Activated naive CD4-positive, alpha-beta T cell treated with anti-CD3 and anti-CD28 coated beads, Interleukin-2, amount 50 U/mL, for 24 hours (primary cell): ENCODE results near the gene SLAMF1.

Experiments
- H3K27ac Mint-ChIP-seq: one replicate; pipeline ENCODE4 v1.8.0; 2021; ENCODE audit warnings: mild to moderate bottlenecking, mixed read lengths
- H3K27me3 Mint-ChIP-seq: one replicate; pipeline ENCODE4 v1.8.0; 2021; ENCODE audit warnings: mixed read lengths
- H3K36me3 Mint-ChIP-seq: one replicate; pipeline ENCODE4 v1.8.0; 2021; ENCODE audit warnings: mixed read lengths
- H3K4me1 Mint-ChIP-seq: one replicate; pipeline ENCODE4 v1.8.0; 2021; ENCODE audit warnings: mixed read lengths
- H3K4me3 Mint-ChIP-seq: one replicate; pipeline ENCODE4 v1.8.0; 2021; ENCODE audit warnings: mild to moderate bottlenecking, mixed read lengths
- H3K9me3 Mint-ChIP-seq: one replicate; pipeline ENCODE4 v1.8.0; 2021; ENCODE audit warnings: mixed read lengths

The SLAMF1 gene

DNA sequence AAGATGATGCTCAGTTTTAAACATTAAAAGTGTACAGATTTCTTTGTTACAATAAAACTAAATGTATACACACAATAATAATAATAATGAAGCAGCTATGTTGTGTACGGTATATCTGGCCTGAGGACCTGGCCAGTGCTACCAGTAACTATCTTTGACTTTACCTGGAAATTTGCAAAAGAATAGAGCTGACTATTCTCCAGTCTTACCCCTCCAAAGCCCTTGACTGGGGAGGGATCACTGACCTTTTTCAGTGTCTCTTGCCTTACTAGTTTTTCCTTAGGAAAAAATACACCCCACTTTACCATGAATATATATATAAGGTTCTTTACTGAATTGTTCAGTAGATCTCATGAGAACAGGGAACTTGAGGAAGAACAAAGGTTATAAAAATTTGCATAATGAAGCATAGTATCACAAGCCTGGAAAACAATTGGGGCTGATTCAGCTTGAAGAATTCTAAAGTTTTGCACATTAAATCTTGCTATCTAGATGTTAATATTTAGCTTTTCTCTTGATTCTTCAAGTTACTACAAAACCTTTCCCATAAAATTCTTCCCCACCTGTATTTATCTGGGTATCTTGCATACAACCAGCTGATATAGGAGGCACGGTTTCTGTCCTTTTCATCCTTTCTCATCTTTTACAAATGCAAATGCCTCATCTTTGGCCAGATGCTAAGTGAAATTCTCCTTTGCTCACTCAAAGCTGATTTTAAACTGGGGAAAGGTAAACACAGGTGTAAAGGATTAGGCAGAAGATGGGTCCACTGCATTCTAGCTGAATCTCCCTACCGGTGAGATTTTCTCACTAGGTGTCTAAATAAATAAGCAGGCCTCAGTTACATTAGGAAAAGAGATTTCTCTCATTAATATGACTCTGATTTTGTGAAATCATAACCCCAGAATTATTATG, 25.0 kb upstream of the SLAMF1 start:
- H3K4me1 Mint-ChIP-seq, result peaks cover 32% of the 10 kb centered on the region
- H3K27ac Mint-ChIP-seq, result peak overlapping the region; percentile 52
- no peaks in the 10 kb centered on the region for H3K9me3 Mint-ChIP-seq
- no peaks in the 10 kb centered on the region for H3K27me3 Mint-ChIP-seq
- no peak overlapping the region for H3K4me3 Mint-ChIP-seq
- peaks cover 12% of the 10 kb centered on the region for H3K36me3 Mint-ChIP-seq

DNA sequence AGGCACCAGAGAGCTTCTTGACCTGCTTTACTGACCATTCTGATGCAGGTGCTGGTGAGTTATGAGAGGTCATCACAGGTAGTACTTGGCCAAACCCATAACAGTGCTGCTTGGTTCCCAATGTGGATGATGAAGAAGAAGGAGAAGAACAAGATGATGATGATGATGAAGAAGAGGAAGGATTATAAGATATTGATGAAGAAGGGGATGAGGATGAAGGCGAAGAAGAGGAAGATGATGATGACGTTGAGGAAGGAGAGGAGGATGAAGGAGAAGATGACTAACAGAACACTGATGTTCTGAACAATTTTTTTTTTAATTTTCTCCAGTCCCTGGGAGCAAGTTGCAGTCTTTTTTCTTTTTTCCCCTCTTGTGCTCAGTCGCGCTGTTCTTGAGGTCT, 23.9 kb upstream of the SLAMF1 start:
- Mint-ChIP-seq H3K27me3 (no peaks in the 10 kb centered on the region), H3K9me3 (no peaks in the 10 kb centered on the region), H3K4me1 (peaks cover 43% of the 10 kb centered on the region), H3K4me3 (no peak overlapping the region), H3K27ac (peak overlapping the region; percentile 57), H3K36me3 (peaks cover 12% of the 10 kb centered on the region)

DNA sequence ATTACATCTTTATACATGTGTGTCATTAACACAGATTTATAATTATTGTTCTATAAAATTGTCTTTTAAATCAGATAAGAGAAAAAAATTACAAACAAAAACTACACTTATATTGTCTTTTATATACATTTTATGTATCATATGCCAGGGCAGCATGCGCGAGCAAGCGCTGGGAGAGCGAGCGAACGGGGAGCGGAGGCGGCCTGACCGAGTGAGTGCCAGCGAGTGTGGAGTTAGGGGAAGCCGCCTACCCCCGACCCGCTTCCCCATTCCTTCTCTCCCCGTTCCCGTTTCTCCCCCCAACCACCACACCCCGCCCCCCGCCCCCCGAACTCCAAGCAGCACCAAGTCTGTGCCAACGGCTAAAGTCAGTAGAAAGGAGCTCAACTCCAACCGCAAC, 23.0 kb upstream of the SLAMF1 start:
- Mint-ChIP-seq H3K4me3 (no peak overlapping the region), H3K36me3 (peaks cover 12% of the 10 kb centered on the region), H3K4me1 (peaks cover 52% of the 10 kb centered on the region), H3K27me3 (no peaks in the 10 kb centered on the region), H3K9me3 (no peaks in the 10 kb centered on the region), H3K27ac (no peak overlapping the region)

DNA sequence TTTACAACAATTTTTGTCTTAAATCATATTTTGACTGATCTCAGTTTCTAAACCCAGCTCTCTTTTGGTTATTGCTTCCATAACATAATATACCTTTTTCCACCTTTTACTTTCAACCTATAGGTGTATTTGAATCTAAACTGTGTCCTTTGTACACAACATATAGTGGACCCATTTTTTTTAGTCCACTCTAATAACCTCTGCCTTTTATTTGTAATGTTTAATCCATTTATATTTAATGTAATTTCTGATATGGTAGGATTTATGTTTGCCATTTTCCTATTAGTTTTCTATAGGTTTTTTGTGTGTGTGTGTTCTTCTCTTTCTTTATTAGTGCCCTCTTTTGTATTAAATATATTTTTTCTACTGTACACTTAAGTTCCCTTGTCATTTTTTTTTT, 22.4 kb upstream of the SLAMF1 start:
- peaks cover 57% of the 10 kb centered on the region for H3K4me1 Mint-ChIP-seq
- peaks cover 12% of the 10 kb centered on the region for H3K36me3 Mint-ChIP-seq
- no peak overlapping the region for H3K27ac Mint-ChIP-seq
- no peak overlapping the region for H3K4me3 Mint-ChIP-seq
- H3K9me3 Mint-ChIP-seq, result no peaks in the 10 kb centered on the region
- no peaks in the 10 kb centered on the region for H3K27me3 Mint-ChIP-seq

DNA sequence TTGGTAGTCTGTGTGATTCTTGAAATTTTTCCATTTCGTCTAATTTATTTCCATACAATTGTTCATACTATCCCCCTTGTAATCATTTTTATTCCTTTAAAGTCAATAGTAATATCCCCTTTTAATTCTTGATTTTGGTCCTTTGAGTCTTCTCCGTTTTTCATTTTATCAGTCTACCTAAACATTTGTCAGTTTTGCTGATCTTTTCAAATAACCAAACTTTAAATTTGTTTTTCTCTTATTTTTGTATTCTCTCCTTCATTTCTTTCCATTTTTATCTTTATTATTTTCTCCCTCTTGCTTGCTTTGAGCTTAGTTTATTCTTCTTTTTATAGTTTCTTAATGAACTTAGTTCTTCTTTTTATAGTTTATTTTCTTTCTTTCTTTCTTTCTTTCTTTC, 21.1 kb upstream of the SLAMF1 start:
- Mint-ChIP-seq H3K4me3 (no peak overlapping the region), H3K27ac (peak overlapping the region; percentile 81), H3K4me1 (peaks cover 71% of the 10 kb centered on the region)

DNA sequence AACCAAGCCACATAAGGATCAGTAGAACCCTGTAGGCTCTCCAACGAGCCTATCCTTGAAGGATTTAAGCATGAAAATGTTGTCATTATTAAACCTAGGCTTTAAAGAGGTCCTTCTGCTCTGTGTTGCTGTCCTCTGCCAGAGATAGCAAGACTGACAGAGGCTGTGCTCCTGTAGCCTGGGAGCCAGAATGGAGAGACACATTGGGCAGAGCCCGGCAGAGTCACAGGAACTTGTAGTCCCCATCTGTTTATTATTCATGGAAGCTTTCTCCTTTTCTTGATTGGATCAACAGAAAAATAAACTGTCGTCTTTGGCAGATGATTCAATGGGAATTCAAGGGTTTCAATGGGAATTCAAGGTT, 19.2 kb upstream of the SLAMF1 start:
- H3K9me3 Mint-ChIP-seq, result no peaks in the 10 kb centered on the region

More for the DNA sequence above, 21.1 kb upstream of the SLAMF1 start:
- Mint-ChIP-seq H3K36me3 (peaks cover 12% of the 10 kb centered on the region), H3K27me3 (no peaks in the 10 kb centered on the region), H3K9me3 (no peaks in the 10 kb centered on the region)

DNA sequence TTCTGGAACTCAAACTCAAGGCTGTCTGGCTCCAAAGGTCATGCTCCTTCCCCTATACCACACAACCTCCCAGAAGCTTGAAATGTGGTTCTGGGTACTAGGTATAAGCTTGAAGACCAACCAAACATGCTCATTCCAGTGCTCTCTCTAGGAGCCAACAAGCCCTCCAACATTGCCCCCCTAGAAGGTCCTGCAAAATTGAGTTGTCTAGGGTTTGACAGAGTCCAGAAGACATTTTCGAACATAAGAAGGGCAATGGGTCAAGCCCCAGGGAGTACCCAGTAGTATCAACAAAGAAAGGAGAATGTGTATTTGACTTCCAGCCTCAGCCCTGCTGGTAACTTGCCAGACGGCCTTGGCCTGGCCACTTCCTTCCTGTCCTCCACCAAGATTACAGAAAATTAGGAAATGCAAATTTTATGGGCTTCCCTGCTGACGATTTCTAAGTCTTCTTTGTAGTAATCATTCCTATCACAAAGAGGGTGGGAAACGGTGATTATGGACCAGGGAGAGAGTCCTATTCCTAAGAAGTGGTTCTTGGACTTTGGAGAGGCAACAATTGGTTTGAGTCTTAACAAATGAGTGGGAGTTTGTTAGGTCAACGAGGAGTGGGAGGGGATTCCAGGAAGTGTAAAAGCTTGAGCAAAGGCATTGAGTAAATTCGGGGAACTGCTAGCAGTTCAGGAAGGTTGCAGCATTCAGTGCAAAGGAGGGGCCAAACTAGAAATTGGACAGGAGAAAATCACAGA, 18.7 kb upstream of the SLAMF1 start:
- Mint-ChIP-seq H3K4me1 (peaks cover 84% of the 10 kb centered on the region), H3K27ac (peak overlapping the region; percentile 88), H3K4me3 (peak overlapping the region; percentile 32), H3K27me3 (no peaks in the 10 kb centered on the region), H3K36me3 (peaks cover 10% of the 10 kb centered on the region), H3K9me3 (no peaks in the 10 kb centered on the region)

More for the DNA sequence above, 19.2 kb upstream of the SLAMF1 start:
- Mint-ChIP-seq H3K27me3 (no peaks in the 10 kb centered on the region), H3K36me3 (peaks cover 12% of the 10 kb centered on the region), H3K27ac (peak overlapping the region; percentile 80), H3K4me1 (peaks cover 84% of the 10 kb centered on the region), H3K4me3 (peak overlapping the region; percentile 5)

DNA sequence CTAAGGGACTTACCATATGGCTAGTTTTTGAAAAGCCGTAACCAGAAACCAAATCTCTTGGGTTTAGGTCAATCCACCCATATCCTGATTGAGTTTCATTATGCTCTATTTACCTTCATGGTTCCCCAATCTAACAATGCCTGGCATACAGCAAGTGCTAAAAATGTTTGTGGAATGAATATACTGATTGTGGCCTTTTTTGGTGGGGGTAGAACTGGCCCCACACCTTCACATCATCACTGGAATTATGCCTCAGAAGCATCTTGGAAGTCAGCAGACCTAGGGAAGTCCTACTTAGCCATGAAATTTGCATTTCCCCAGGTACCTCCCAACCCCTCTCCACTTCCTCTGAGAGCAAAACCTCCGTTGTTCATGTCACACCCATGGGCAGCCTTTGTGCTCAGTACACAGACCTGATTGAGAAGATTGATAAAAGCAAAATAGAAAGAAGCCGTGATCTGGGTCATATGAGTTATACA, 17.8 kb upstream of the SLAMF1 start:
- Mint-ChIP-seq H3K27ac (peak overlapping the region; percentile 88), H3K27me3 (no peaks in the 10 kb centered on the region), H3K9me3 (no peaks in the 10 kb centered on the region), H3K4me3 (peak overlapping the region; percentile 64), H3K36me3 (peaks cover 6% of the 10 kb centered on the region), H3K4me1 (peaks cover 80% of the 10 kb centered on the region)

DNA sequence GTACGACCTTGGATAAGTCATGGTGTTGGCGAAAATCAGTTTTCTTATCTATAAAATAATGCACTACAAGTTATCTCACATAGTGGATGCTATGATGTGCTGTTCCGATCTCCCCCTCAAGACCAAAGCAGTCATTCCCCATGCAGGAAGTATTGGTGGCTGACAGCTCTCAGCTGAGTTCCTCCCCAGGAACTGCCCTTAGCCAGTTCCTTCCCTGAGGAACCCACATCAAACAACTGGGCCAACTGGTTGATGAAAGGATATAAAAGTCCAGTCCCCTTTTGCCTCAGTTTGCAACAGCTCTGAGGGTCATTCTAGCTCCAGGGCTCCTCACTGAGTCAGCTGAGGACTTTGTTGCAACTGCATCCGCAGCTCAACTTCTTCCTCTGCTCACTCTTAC, 16.1 kb upstream of the SLAMF1 start:
- Mint-ChIP-seq H3K9me3 (no peaks in the 10 kb centered on the region), H3K27me3 (no peaks in the 10 kb centered on the region), H3K36me3 (peaks cover 2% of the 10 kb centered on the region), H3K4me3 (peak overlapping the region; percentile 47), H3K4me1 (peaks cover 89% of the 10 kb centered on the region), H3K27ac (no peak overlapping the region)

DNA sequence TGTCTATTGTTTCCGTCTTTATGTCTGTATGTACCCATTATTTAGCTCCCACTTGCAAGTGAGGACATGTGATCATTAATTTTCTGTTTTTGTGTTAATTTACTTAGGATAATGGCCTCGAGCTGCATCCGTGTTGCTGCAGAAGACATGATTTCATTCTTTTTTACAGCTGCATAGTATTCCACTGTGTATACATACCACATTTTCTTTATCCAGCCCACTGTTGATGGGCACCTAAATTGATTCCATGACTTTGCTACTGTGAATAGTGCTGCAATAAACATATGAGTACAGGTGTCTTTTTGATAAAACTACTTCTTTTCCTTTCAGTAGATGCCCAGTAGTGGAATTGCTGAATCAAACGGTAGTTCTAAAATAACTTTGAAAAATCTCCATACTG, 12.7 kb upstream of the SLAMF1 start:
- no peak overlapping the region for H3K4me3 Mint-ChIP-seq
- H3K9me3 Mint-ChIP-seq, result no peaks in the 10 kb centered on the region
- H3K36me3 Mint-ChIP-seq, result peaks cover 2% of the 10 kb centered on the region
- peaks cover 82% of the 10 kb centered on the region for H3K4me1 Mint-ChIP-seq
- H3K27me3 Mint-ChIP-seq, result no peaks in the 10 kb centered on the region
- H3K27ac Mint-ChIP-seq, result no peak overlapping the region

DNA sequence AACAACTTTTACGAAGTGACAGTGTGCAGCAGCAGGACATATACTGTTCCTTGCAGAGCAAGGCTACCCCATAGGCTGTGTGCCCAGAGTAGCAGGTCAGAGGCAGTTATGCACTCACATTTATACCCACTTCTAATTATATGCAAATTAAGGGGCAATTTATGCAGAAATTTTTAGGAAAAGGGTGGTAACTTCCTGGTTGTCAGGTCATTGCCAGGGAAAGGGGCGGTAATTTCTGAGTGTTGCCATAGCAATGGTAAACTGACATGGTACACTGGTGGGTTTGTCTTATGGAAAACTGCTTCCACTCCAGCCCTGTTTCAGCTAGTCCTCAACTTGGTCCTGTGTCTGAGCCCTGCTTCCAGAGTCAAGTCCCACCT, 12.0 kb upstream of the SLAMF1 start:
- Mint-ChIP-seq H3K36me3 (peaks cover 2% of the 10 kb centered on the region), H3K4me1 (peaks cover 82% of the 10 kb centered on the region), H3K4me3 (no peak overlapping the region)

DNA sequence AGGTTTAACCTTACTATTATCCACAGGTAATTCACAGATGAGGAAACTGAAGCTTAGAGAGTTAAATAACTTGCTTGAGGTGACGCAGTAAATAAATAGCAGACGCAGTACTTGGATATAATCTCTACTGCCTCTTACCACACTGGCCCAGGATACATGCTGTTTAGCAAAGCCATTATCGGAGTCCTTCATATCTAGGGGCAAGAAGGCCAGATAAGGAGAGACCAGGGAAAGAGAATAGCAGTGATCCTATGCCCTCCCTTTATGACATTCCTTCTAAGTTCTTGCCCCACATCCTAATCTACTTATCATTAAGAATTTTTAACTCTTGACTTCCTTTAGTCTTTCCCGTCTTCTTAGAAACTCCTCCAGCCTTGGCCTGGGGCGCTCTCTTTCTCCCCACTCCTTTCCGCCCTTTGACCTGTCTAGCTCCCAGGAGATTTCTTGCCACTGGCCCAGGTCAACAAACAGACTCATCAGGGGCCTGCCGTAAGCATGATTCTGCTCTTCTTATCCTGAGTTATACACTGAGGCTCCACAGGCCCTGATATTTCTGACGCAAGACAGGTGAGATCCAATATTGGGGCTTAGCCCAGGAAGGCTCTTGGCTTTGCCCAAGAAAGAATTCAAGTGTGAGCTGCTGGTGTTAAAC, 11.4 kb upstream of the SLAMF1 start:
- Mint-ChIP-seq H3K9me3 (no peaks in the 10 kb centered on the region), H3K36me3 (peaks cover 2% of the 10 kb centered on the region), H3K4me3 (peak overlapping the region; percentile 20), H3K4me1 (peaks cover 82% of the 10 kb centered on the region), H3K27ac (peak overlapping the region; percentile 3), H3K27me3 (no peaks in the 10 kb centered on the region)

More for the DNA sequence above, 12.0 kb upstream of the SLAMF1 start:
- Mint-ChIP-seq H3K9me3 (no peaks in the 10 kb centered on the region), H3K27me3 (no peaks in the 10 kb centered on the region), H3K27ac (no peak overlapping the region)

DNA sequence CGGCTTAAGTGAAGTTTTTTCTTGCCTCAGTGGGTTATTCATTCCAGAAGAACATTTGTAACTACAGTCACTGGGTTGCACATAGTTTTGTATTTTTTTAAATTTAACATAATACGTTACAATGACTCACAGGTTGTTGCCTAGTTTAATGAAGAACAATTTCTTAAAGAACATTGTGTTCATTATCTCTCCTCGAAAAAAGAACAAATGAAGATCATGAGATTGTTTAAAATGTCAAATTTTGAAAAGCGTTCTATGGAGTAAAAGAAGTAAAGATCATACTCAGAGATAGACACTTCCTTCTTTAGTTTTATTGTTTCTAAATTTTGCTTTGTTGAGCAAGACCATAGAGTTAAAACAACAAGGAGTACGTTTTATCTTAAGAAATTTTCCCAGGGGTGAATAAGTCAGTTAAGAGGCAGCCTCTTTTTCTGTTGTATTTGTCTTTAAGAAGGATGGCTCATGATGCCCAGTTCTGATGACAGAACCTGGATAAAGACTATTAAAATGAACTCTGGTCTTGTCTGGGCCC, 10.5 kb upstream of the SLAMF1 start:
- Mint-ChIP-seq H3K9me3 (no peaks in the 10 kb centered on the region), H3K27ac (peak overlapping the region; percentile 85), H3K36me3 (peaks cover 2% of the 10 kb centered on the region), H3K4me3 (peak overlapping the region; percentile 75), H3K27me3 (no peaks in the 10 kb centered on the region), H3K4me1 (peaks cover 82% of the 10 kb centered on the region)

DNA sequence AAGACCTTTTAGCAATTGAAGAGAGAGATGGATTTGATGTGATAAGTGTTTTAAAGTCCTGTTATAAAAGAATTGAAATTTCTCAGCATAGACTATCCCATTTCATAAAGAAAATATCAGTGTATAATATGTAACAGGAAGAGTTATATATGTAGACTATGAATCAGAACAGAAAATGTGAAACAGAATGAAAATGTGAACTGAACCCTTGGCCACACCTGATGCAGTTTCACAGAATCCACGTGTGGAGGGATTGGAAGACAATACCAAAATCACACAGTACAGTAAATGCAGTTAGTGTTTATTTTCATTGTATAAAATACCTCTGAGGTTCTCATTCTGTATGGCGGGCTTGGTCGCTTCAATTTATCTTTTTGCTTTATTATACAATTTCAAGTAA, 9.9 kb upstream of the SLAMF1 start:
- H3K4me1 Mint-ChIP-seq, result peaks cover 82% of the 10 kb centered on the region
- no peaks in the 10 kb centered on the region for H3K27me3 Mint-ChIP-seq
- H3K9me3 Mint-ChIP-seq, result no peaks in the 10 kb centered on the region
- H3K27ac Mint-ChIP-seq, result peak overlapping the region; percentile 76
- peak overlapping the region; percentile 11 for H3K4me3 Mint-ChIP-seq
- H3K36me3 Mint-ChIP-seq, result peaks cover 2% of the 10 kb centered on the region

DNA sequence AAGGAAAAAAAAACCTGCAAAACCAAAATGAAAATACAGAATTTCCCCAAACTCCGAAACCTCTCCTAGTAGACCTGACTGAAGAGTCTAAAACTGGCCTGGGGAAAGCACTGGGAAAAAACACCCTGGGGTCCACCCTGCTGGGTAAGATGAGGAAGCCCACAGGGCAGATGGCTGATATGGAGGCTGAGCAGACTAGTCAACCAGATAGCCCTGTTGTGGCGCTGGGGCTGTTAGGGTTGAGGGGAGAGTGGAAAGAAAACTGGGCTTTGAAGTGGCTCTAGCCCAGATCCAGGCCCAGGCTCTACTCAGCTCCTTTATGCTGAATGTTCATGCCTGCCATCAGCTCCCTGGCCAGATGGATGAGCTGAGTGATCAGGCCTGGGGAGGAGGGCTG, 6.8 kb upstream of the SLAMF1 start:
- peaks cover 5% of the 10 kb centered on the region for H3K36me3 Mint-ChIP-seq
- H3K4me1 Mint-ChIP-seq, result peaks cover 88% of the 10 kb centered on the region
- peak overlapping the region; percentile 16 for H3K4me3 Mint-ChIP-seq
- no peak overlapping the region for H3K27ac Mint-ChIP-seq
- H3K27me3 Mint-ChIP-seq, result no peaks in the 10 kb centered on the region
- H3K9me3 Mint-ChIP-seq, result no peaks in the 10 kb centered on the region
